ENCODE measurements around the gene COL27A1. TPM values are rescaled to one million over a fixed set of nuclear protein-coding genes. Genes with fewer than 3 reads are reported as not detected.

The COL27A1 gene
- total and polyA plus RNA-seq, 2 experiments from 2014 or later, result 10.5 to 18.0 TPM

DNA sequence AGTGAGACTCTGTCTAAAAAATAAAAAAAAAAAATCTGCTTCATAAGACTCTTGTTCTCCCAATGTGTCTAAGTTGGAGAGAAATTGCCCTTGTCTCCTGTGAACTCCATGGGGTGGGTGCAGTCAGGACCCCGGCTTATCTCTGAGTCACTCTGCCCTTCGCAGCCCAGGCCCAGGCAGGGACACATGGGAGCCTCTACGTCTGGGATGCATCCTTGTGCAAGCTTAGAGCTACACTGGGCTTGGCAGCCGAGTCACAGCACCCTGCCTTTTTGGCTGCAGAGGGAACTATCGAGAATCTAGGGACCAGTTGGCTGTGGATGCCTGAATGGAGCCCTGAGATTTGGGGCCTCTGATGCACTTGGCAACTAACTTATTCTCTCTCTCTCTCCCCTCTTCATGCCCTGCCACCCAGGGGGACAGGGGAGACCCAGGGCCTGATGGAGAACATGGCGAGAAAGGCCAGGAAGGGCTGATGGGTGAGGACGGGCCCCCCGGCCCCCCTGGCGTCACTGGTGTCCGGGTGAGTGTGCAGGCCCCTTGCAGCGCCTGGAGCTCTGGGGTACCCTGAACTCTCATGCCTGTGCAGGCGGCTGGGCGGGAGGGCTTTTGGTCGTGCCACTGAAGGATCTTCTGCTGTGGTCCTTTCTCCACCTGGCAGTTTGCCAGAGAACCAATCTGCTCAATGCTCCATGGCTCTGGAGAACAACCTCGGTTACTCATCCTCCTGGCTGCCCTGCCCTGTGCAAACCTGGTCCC, 120.1 kb downstream of the COL27A1 start:
- H3K4me1 ChIP-seq (ENCODE audit: insufficient read depth), result no peaks in the 10 kb centered on the region
- no peaks in the 10 kb centered on the region for H3F3A ChIP-seq (replicated peaks; ENCODE audit: low read depth)
- H3K27me3 ChIP-seq (ENCODE audit: insufficient read depth), result no peaks in the 10 kb centered on the region
- no peaks in the 10 kb centered on the region for H3K36me3 ChIP-seq (ENCODE audit: insufficient read depth)
- H3K27ac Mint-ChIP-seq, result no peak overlapping the region
- no peak overlapping the region for H2AFZ ChIP-seq
- TF ChIP-seq, protein P1, sequence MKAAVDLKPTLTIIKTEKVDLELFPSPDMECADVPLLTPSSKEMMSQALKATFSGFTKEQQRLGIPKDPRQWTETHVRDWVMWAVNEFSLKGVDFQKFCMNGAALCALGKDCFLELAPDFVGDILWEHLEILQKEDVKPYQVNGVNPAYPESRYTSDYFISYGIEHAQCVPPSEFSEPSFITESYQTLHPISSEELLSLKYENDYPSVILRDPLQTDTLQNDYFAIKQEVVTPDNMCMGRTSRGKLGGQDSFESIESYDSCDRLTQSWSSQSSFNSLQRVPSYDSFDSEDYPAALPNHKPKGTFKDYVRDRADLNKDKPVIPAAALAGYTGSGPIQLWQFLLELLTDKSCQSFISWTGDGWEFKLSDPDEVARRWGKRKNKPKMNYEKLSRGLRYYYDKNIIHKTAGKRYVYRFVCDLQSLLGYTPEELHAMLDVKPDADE (IDR thresholded peaks at IDR 0.05), result no peak
- no peak for TF ChIP-seq ZNF114 (CRISPR knock-in tag; IDR thresholded peaks at IDR 0.05)
- TF ChIP-seq CREB1 (CRISPR knock-in tag; IDR thresholded peaks at IDR 0.05; ENCODE audit: low read depth), result no peak
- no peak for TF ChIP-seq NANOG (IDR thresholded peaks at IDR 0.05; ENCODE audit: borderline replicate concordance)
- no peak for TF ChIP-seq POLR2AphosphoS5 (IDR thresholded peaks at IDR 0.05; ENCODE audit: low read depth)
- TF ChIP-seq, protein P2, sequence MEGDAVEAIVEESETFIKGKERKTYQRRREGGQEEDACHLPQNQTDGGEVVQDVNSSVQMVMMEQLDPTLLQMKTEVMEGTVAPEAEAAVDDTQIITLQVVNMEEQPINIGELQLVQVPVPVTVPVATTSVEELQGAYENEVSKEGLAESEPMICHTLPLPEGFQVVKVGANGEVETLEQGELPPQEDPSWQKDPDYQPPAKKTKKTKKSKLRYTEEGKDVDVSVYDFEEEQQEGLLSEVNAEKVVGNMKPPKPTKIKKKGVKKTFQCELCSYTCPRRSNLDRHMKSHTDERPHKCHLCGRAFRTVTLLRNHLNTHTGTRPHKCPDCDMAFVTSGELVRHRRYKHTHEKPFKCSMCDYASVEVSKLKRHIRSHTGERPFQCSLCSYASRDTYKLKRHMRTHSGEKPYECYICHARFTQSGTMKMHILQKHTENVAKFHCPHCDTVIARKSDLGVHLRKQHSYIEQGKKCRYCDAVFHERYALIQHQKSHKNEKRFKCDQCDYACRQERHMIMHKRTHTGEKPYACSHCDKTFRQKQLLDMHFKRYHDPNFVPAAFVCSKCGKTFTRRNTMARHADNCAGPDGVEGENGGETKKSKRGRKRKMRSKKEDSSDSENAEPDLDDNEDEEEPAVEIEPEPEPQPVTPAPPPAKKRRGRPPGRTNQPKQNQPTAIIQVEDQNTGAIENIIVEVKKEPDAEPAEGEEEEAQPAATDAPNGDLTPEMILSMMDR (conservative IDR thresholded peaks at IDR 0.05; ENCODE audit: low read depth in 2 of 2), result no peak
- TF ChIP-seq JUNB (IDR thresholded peaks at IDR 0.05; ENCODE audit: unreplicated experiment), result no peak
- TF ChIP-seq, protein P3, sequence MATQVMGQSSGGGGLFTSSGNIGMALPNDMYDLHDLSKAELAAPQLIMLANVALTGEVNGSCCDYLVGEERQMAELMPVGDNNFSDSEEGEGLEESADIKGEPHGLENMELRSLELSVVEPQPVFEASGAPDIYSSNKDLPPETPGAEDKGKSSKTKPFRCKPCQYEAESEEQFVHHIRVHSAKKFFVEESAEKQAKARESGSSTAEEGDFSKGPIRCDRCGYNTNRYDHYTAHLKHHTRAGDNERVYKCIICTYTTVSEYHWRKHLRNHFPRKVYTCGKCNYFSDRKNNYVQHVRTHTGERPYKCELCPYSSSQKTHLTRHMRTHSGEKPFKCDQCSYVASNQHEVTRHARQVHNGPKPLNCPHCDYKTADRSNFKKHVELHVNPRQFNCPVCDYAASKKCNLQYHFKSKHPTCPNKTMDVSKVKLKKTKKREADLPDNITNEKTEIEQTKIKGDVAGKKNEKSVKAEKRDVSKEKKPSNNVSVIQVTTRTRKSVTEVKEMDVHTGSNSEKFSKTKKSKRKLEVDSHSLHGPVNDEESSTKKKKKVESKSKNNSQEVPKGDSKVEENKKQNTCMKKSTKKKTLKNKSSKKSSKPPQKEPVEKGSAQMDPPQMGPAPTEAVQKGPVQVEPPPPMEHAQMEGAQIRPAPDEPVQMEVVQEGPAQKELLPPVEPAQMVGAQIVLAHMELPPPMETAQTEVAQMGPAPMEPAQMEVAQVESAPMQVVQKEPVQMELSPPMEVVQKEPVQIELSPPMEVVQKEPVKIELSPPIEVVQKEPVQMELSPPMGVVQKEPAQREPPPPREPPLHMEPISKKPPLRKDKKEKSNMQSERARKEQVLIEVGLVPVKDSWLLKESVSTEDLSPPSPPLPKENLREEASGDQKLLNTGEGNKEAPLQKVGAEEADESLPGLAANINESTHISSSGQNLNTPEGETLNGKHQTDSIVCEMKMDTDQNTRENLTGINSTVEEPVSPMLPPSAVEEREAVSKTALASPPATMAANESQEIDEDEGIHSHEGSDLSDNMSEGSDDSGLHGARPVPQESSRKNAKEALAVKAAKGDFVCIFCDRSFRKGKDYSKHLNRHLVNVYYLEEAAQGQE (IDR thresholded peaks at IDR 0.05; ENCODE audit: unreplicated experiment), result no peak
- TF ChIP-seq EZH2phosphoT487 (IDR thresholded peaks at IDR 0.05; ENCODE audit: unreplicated experiment), result no peak
- no peak for TF ChIP-seq EZH2 (IDR thresholded peaks at IDR 0.05; ENCODE audit: low read depth, unreplicated experiment)
- TF ChIP-seq ZNF331 (CRISPR knock-in tag; IDR thresholded peaks at IDR 0.05; ENCODE audit: low read depth), result no peak
- TF ChIP-seq STAT1 (IDR thresholded peaks at IDR 0.05; ENCODE audit: unreplicated experiment), result no peak
- TF ChIP-seq, protein P4, sequence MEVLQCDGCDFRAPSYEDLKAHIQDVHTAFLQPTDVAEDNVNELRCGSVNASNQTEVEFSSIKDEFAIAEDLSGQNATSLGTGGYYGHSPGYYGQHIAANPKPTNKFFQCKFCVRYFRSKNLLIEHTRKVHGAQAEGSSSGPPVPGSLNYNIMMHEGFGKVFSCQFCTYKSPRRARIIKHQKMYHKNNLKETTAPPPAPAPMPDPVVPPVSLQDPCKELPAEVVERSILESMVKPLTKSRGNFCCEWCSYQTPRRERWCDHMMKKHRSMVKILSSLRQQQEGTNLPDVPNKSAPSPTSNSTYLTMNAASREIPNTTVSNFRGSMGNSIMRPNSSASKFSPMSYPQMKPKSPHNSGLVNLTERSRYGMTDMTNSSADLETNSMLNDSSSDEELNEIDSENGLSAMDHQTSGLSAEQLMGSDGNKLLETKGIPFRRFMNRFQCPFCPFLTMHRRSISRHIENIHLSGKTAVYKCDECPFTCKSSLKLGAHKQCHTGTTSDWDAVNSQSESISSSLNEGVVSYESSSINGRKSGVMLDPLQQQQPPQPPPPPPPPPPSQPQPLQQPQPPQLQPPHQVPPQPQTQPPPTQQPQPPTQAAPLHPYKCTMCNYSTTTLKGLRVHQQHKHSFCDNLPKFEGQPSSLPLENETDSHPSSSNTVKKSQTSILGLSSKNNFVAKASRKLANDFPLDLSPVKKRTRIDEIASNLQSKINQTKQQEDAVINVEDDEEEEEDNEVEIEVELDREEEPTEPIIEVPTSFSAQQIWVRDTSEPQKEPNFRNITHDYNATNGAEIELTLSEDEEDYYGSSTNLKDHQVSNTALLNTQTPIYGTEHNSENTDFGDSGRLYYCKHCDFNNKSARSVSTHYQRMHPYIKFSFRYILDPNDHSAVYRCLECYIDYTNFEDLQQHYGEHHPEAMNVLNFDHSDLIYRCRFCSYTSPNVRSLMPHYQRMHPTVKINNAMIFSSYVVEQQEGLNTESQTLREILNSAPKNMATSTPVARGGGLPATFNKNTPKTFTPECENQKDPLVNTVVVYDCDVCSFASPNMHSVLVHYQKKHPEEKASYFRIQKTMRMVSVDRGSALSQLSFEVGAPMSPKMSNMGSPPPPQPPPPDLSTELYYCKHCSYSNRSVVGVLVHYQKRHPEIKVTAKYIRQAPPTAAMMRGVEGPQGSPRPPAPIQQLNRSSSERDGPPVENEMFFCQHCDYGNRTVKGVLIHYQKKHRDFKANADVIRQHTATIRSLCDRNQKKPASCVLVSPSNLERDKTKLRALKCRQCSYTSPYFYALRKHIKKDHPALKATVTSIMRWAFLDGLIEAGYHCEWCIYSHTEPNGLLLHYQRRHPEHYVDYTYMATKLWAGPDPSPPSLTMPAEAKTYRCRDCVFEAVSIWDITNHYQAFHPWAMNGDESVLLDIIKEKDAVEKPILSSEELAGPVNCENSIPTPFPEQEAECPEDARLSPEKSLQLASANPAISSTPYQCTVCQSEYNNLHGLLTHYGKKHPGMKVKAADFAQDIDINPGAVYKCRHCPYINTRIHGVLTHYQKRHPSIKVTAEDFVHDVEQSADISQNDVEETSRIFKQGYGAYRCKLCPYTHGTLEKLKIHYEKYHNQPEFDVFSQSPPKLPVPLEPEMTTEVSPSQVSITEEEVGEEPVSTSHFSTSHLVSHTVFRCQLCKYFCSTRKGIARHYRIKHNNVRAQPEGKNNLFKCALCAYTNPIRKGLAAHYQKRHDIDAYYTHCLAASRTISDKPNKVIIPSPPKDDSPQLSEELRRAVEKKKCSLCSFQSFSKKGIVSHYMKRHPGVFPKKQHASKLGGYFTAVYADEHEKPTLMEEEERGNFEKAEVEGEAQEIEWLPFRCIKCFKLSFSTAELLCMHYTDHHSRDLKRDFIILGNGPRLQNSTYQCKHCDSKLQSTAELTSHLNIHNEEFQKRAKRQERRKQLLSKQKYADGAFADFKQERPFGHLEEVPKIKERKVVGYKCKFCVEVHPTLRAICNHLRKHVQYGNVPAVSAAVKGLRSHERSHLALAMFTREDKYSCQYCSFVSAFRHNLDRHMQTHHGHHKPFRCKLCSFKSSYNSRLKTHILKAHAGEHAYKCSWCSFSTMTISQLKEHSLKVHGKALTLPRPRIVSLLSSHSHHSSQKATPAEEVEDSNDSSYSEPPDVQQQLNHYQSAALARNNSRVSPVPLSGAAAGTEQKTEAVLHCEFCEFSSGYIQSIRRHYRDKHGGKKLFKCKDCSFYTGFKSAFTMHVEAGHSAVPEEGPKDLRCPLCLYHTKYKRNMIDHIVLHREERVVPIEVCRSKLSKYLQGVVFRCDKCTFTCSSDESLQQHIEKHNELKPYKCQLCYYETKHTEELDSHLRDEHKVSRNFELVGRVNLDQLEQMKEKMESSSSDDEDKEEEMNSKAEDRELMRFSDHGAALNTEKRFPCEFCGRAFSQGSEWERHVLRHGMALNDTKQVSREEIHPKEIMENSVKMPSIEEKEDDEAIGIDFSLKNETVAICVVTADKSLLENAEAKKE (CRISPR knock-in tag; IDR thresholded peaks at IDR 0.05), result no peak
- H3K36me3 Mint-ChIP-seq (ENCODE audit: low read depth), result no peaks in the 10 kb centered on the region
- no peaks in the 10 kb centered on the region; the same call in 1 of the 3 replicates for H3K9me3 Mint-ChIP-seq
- no peak overlapping the region for H3K4me2 ChIP-seq
- DNase-seq (ENCODE audit: low spot score) (no peak), ATAC-seq (no peak)
- peaks cover 13% of the 10 kb centered on the region for H3K27me3 Mint-ChIP-seq (ENCODE audit: insufficient read depth, low read depth, poor library complexity)
- H3K4me3 ChIP-seq, result no peak overlapping the region
- no peak overlapping the region for H3K4me3 Mint-ChIP-seq
- H3K27ac ChIP-seq (ENCODE audit: low read depth), result no peak overlapping the region
- no peaks in the 10 kb centered on the region for H3K9me2 ChIP-seq (ENCODE audit: insufficient read depth)
- no peaks in the 10 kb centered on the region for H3K4me1 Mint-ChIP-seq
- no peaks in the 10 kb centered on the region; the same call in 1 of the 2 replicates for H4K20me1 ChIP-seq (replicated peaks; ENCODE audit: insufficient read depth)
- H3K79me2 ChIP-seq (replicated peaks; ENCODE audit: insufficient read depth), result no peaks in the 10 kb centered on the region

Data from GM23338 (cell line).